Astrocyte of the spinal cord (primary cell): ENCODE data around the gene AGER.
"Not testable (repeated sequence)": the region's sequence is repeated elsewhere in the genome, so short reads cannot be mapped to it uniquely, and the experiment has no call there.

Experiments
- DNase-seq: peaks from one replicate; pipeline ENCODE4 v3.0.0; 2011; ENCODE audit warnings: low read depth, low spot score
- H3K4me3 ChIP-seq: 2 replicates; pipeline ENCODE4 v1.5.1; 2011; ENCODE audit warnings: low read depth, mild to moderate bottlenecking, low read length, moderate library complexity
- in situ Hi-C: cut with HindIII; loops from 2 replicates; pipeline ENCODE4 v1.10.0; 2017; ENCODE audit warnings: low sequenced_read_pairs
- TF ChIP-seq, protein P1 (sequence below): IDR thresholded peaks from 2 replicates; pipeline ENCODE4 v1.5.1; 2012; ENCODE audit warnings: low read depth, mild to moderate bottlenecking, low read length, inconsistent platforms

AGER gene

DNA sequence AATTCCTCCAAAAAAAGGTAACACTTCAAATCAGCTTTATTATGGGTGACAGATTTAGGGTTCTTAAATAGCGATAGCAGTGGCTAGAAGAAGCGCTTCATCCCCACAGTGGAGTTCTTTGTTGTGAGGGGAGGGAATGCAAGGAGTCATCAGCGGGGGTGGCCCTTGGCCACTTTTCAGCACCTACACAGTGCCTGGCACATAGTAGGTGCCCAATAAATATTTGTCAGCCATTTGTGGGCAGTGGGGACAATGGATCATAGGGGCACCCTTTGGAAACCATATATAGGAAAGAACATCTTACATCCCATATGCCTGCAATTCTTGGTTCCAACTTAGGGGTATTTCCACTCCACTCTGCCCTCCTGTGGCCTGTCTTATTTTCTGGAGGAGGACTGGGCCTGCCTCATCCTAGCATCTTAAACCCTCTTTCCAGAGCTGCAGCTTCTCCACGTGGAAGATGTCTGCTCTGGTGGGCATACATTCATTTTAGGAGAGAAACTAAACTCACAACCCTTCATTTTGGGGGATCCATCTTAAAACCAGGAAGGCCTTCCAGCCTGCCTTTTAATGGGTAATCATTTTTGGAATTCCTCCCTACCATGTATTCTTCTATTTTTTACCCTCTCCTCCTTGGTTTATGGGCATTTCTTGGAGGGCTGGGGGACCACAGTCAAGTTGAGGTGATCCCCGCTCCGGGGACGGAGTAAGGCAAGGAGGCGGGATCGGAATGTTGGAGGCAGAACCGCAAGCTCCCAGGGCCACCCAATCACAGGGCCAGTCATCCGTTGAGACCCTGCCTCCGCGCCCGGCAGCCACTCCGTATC lies 11.0 kb upstream of the AGER start:
- peak overlapping the region; percentile 36 for H3K4me3 ChIP-seq
- in situ Hi-C loops = no loop called here
- TF ChIP-seq, protein P1, sequence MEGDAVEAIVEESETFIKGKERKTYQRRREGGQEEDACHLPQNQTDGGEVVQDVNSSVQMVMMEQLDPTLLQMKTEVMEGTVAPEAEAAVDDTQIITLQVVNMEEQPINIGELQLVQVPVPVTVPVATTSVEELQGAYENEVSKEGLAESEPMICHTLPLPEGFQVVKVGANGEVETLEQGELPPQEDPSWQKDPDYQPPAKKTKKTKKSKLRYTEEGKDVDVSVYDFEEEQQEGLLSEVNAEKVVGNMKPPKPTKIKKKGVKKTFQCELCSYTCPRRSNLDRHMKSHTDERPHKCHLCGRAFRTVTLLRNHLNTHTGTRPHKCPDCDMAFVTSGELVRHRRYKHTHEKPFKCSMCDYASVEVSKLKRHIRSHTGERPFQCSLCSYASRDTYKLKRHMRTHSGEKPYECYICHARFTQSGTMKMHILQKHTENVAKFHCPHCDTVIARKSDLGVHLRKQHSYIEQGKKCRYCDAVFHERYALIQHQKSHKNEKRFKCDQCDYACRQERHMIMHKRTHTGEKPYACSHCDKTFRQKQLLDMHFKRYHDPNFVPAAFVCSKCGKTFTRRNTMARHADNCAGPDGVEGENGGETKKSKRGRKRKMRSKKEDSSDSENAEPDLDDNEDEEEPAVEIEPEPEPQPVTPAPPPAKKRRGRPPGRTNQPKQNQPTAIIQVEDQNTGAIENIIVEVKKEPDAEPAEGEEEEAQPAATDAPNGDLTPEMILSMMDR = peak; percentile 68
- peak; percentile 67 for DNase-seq

DNA sequence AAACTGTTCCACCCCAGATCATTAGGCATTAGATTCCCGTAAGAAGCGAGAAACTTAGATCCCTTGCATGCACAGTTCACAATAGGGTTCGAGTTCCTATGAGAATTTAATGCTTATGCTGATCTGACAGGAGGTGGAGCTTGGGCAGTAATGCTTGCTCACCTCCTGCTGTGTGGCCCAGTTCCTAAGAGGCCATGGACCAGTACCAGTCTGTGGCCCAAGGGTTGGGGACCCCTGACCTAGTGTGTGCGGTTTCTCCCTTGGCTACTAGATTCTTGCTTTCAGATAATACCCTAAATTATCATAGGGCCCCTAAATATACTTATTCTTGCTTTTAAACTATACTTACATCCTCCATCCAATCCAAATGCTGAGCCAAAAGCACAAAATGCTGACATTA lies 10.3 kb upstream of the AGER start:
- no peak overlapping the region for H3K4me3 ChIP-seq
- in situ Hi-C loops = no loop called here
- no peak for DNase-seq
- TF ChIP-seq, protein P1 = no peak

DNA sequence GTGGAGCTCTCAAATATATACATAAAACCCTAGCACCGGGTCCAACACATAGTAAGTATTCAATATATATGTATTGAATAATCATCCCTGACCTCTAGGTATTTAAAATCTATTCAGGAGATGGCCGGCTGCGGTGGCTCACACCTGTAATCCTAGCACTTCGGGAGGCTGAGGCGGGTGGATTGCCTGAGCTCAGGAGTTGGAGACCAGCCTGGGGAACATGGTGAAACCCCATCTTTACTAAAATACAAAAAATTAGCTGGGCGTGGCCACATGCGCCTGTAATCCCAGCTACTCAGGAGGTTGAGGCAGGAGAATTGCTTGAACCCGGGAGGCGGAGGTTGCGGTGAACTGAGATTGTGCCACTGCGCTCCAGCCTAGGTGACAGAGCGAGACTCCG lies 9.0 kb upstream of the AGER start:
- DNase-seq, in situ Hi-C loops, H3K4me3 ChIP-seq: not testable (repeated sequence)

DNA sequence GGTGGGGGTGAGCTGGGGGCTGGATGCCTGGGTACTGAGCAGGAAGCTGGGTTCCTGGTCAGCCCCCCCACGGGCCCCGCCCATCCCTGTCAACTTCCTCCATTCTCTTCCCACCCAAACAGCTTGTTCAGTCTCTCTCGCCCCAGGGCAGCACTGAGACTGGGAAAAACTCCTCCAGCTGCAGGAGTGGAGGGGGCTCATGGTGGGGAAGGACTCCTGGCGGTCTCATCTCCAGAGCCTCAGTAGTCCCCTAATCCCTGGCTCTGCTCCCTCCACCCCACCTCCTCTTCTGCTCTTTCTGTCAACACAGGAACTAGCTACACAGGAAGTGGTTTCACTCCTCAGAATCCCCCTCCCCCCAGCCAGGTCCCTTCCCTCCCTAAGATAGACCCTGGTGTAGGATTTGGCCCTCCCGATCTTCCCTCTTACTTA lies 8.6 kb upstream of the AGER start, which contains the start of gene GPSM3:
Gene GPSM3 (minus strand): TSS at position 36 of the 432 bp plus-strand sequence. CDS start 130 bp downstream, outside the sequence.
- TF ChIP-seq, protein P1 = no peak
- in situ Hi-C loops = no loop called here
- DNase-seq = no peak
- H3K4me3 ChIP-seq = no peak within 1 kb of the TSS

DNA sequence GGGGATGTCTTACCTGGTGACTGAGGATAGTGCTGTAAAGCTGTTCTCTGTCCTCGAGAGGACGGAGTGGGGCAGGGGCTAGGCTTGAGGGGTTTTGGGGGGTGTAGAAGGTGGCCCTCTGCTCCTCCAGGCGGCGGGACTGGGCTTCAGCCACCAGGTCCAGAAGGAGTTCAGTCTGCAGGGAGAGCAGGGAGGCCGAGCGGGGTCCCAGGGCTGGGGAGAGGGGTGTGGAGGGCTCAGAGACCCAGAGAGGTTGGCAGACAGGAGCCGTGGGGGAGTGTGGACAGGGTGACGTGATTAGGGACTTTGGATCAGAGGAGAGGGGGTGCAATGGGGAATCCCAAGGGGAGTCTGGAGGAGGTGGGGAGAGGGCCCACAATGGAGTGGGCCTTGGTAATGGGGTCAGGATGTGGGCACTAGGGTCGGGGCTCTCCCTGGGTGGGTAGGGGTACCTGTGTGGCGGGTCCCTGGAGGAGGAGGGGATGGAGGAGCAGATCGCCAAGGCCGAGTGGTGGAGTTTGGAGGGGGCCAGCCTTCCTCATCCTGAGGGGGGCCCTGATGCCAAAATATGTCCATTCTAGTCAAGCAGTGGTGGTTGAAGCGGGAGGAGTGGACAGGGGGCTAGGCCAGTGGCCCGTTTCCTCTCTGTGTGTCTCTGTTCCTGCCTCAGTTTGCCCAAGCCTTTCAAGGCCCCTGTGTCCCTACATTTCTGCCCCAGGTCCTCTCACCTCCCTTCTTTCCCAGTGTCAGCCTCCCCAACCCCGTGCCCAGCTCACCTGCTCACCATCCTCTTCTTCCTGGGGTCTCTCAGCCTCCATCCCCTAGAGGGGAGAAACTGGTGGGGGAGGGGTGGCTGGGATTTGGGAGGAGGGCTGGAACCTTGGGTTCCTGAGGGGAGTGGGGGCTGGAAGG lies 7.9 kb upstream of the AGER start:
- in situ Hi-C loops = no loop called here
- no peak overlapping the region for H3K4me3 ChIP-seq
- TF ChIP-seq, protein P1 = no peak
- no peak for DNase-seq

DNA sequence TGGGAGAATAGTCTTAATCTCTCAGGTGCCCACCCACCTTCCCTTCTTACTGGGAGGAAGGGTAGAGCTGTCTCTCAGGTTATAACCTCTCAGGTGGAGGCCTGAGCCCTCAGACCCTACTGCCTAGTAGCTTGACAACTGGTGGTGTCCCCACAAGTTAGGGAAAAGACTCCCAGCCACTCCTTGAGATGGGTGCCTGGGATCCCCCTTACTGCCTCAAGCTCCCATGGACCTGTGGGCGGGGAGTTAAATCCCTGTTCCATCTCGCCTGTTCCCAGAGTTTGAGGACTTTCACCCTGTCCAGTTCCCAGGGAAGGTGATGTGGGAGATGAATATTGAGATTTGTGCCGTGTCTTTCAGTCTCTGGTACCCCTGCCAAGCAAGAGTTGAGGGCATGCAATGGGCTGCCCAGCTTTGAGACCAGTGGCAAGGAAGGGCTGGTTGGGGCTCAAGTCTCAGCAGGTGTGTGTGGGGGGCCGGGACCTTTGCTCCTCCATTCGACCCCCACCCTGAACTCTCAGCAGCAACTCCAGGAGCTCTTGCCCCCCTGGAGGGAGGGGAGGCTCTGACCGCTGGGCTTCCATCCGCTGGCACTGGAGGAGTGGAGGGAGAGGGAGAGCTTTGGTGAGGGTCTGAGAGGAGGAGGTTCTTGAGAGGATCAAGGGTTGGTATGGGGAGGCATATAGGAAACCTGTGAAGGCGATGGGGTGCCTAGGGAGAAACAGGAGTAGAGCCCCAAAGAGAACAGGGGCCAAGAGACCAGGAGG lies 7.0 kb upstream of the AGER start:
- TF ChIP-seq, protein P1 = no peak
- H3K4me3 ChIP-seq = peak overlapping the region; percentile 76
- in situ Hi-C loops = no loop called here
- DNase-seq = no peak
